GM11168 (cell line): ENCODE data around the gene RPS29.
"Not testable (repeated sequence)": the region's sequence is repeated elsewhere in the genome, so short reads cannot be mapped to it uniquely, and the experiment has no call there.

Experiments used
- in situ Hi-C: fragments of 300-500 bp; cut with MboI; formaldehyde crosslinking; loops from one replicate; pipeline ENCODE4 v1.12.0; 2022; ENCODE audit warnings: low sequenced_read_pairs; ENCODE audit not compliant: unreplicated experiment

The RPS29 gene

GRCh38 chr14:49585803-49586672 is at the start of gene RPS29:
RPS29 (minus strand) TSS chr14:49586380; CDS start chr14:49586346, 34 bp downstream.
- in situ Hi-C loops: no loop called here

GRCh38 chr14:49634547-49635334 is 48.6 kb upstream of the RPS29 start, which contains the start of gene DNAAF2:
DNAAF2 (minus strand) TSS chr14:49635244; CDS start chr14:49635149, 95 bp downstream.
- in situ Hi-C loops: loop anchor here (25.0 kb wide), 1 partner anchor 453 kb away; no protein-coding TSS in a partner anchor

DNA sequence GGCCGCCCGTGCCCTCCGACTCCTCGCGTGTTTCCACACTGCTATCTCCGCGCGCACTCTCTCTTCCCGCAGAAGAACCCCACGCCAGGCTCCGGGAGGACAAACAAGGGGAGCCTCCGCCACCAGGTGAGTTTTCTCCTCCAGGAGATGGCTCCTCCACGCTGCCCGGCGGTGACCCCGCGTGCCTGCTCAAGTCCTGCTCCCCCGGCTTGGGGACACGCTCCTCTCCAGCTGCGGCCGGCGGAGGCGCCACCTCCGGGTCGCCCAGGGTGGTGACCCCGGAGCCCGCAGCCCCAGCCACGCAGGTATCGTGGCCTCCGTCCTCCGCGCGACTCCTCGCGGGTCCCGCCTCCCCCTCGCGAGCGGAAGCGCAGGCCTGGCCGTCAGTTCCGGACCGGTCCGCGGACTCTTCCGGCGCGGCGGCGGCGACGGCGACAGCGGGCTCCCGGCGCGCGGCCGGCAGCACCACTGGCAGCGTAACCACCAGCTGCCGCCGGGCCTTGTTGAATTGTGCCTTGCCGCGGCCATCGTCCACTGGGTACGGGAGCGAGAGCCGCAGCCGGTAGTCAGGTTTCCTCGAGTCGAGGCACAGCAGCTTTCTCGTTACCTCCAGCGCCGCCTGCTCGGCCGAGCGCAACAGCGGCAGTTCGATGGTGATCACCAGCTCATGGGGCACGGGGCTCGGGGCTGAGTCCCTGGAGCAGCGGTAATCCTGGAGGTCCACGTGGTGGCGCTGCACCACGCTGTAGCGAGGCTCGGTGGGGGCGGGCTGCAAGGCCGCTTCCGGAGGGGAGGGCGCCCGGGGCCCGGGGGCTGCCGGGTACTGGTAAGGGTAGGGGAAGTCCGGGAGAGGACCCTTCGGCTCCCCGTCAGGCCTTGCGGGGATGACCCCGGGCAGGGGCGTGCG is 47.7 kb upstream of the RPS29 start:
- in situ Hi-C loops: loop anchor here (25.0 kb wide), 1 partner anchor 453 kb away; no protein-coding TSS in a partner anchor

DNA sequence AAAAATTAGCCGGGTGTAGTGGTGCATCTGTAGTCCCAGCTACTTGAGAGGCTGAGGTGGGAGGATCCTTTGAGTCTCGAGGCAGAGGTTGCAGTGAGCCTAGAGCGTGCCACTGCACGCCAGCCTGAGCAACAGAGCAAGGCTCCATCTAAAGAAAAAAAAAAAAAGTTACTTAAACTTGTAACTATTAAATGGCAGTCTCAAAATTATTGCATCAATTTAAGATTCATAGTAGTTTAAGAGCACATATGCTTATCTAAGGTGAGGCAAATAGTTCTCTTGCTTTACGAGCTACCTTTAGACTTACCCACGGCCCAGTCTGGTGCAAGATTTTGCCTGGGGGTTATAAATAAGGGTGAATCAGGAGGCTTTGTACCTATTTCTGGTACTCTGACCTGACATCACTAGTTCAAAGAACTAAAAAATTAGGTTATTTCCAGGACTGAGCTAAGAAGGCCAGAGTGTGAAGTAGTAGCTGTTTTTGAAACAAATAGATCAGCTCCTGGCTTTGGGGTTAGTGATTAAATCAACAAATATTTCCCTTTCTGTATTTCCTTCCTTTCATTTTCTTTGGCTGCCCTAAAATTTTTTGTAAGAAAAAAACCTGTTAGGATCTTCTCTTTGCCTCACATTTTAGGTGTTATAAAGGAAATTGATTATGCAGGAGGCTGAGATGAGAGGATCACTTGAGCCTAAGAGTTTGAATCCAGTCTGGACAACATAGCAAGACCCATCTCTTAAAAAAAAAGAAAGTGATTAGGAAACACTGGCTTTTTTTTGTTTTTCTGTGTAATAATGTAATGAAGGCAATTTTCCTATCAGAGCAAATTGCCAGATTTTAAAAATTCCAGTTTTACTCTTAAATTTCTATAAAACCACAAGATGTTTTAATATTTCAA is 38.0 kb upstream of the RPS29 start:
- in situ Hi-C loops: no loop called here

GRCh38 chr14:49623387-49623786 is 37.2 kb upstream of the RPS29 start:
- in situ Hi-C loops: no loop called here

DNA sequence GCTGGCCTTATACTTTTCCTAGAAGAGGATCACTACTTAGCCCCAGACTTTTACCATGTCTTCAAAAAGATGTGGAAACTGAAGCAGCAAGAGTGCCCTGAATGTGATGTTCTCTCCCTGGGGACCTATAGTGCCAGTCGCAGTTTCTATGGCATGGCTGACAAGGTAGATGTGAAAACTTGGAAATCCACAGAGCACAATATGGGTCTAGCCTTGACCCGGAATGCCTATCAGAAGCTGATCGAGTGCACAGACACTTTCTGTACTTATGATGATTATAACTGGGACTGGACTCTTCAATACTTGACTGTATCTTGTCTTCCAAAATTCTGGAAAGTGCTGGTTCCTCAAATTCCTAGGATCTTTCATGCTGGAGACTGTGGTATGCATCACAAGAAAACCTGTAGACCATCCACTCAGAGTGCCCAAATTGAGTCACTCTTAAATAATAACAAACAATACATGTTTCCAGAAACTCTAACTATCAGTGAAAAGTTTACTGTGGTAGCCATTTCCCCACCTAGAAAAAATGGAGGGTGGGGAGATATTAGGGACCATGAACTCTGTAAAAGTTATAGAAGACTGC is 35.9 kb upstream of the RPS29 start:
- in situ Hi-C loops: no loop called here

DNA sequence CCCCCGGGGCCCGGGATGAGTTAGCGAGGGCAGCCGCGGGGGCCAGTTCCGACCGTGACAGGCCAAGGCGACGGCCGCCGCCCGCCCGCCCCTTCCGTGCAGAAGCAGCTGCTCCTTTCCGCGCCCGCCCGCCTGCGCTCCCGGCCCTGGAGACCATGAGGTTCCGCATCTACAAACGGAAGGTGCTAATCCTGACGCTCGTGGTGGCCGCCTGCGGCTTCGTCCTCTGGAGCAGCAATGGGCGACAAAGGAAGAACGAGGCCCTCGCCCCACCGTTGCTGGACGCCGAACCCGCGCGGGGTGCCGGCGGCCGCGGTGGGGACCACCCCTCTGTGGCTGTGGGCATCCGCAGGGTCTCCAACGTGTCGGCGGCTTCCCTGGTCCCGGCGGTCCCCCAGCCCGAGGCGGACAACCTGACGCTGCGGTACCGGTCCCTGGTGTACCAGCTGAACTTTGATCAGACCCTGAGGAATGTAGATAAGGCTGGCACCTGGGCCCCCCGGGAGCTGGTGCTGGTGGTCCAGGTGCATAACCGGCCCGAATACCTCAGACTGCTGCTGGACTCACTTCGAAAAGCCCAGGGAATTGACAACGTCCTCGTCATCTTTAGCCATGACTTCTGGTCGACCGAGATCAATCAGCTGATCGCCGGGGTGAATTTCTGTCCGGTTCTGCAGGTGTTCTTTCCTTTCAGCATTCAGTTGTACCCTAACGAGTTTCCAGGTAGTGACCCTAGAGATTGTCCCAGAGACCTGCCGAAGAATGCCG is 35.1 kb upstream of the RPS29 start:
- in situ Hi-C loops: no loop called here

- in situ Hi-C loops: no loop called here
Measured at GRCh38 chr14:49620182-49621113, 34.3 kb upstream of the RPS29 start, which contains the start of the genes MGAT2 and RPL36AL. MGAT2 (plus strand) TSS chr14:49620799; CDS start chr14:49621269, 470 bp downstream. RPL36AL (minus strand) TSS chr14:49620626; CDS start chr14:49619104, 1,522 bp downstream.

GRCh38 chr14:49619730-49620129 is 33.5 kb upstream of the RPS29 start:
- in situ Hi-C loops: no loop called here

DNA sequence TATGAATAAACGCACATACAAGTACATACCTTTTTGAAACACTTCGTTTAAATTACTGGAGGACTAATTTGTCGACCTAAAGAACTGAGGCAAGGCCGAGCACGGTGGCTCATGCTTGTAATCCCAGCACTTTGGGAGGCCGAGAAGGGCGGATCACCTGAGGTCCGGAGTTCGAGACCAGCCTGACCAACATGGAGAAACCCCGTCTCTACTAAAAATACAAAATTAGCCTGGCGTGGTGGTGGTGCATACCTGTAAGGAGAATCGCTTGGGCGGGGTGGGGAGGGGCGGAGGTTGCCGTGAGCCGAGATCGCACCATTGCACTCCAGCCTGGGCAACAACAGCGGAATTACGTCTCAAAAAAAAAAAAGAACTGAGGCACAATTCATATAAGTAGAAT is 33.1 kb upstream of the RPS29 start:
- in situ Hi-C loops: not testable (repeated sequence)

GRCh38 chr14:49617852-49618519 is 31.8 kb upstream of the RPS29 start:
- in situ Hi-C loops: no loop called here

GRCh38 chr14:49615776-49616175 is 29.6 kb upstream of the RPS29 start:
- in situ Hi-C loops: no loop called here

DNA sequence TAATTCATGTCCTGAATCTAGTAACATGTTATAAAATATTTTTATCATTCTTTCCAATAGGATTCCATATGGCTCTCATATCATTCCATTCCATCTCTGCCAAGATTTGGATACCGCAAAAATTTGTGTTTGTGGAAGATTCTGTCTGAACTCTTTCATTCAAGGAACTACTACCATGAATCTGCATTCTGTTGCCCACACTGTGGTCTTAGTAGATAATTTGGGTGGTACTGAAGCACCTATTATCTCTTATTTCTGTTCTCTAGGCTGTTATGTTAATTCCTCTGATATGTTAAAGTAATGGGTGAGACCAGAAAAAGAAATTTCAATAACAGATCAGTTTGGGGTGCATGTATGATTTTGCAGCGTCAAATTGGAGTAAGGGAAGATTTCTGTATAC is 28.0 kb upstream of the RPS29 start:
- in situ Hi-C loops: no loop called here

DNA sequence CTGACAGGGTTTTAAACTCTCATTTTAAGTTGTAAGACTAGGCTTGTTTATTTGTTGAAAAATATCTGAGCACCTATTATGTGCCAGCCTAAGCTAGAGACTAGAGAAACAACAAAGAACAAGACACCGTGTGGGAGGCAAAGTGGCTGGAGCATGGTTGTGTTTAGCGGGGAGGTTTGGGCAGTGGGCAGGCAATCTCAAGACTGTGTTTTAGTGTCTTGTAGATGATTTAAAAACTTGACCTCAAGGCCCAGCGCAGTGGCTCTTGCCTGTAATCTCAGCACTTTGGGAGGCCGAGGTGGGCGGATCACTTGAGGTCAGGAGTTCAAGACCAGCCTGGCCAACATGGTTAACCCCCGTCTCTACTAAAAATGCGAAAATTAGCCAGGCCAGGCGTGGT is 26.5 kb upstream of the RPS29 start:
- in situ Hi-C loops: no loop called here

- in situ Hi-C loops: no loop called here
Measured at GRCh38 chr14:49612251-49612650, 26.1 kb upstream of the RPS29 start.

DNA sequence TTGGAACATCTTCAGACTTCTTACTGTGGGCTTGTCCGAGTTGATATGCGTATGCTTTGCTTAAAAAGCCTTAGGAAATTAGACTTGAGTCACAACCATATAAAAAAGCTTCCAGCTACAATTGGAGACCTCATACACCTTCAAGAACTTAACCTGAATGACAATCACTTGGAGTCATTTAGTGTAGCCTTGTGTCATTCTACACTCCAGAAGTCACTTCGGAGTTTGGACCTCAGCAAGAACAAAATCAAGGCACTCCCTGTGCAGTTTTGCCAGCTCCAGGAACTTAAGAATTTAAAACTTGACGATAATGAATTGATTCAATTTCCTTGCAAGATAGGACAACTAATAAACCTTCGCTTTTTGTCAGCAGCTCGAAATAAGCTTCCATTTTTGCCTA is 21.4 kb upstream of the RPS29 start:
- in situ Hi-C loops: no loop called here
